GM12878 (cell line): Measurements from ENCODE around the gene MDFIC. TPM values are rescaled to one million over a fixed set of nuclear protein-coding genes. Genes with fewer than 3 reads are reported as not detected.

Source experiments
- ATAC-seq: fragments of 200-7000 bp; cut with Tn5 transposase; 3 replicates; pipeline ENCODE4 v1.9.1; 2020; ENCODE audit warnings: mild to moderate bottlenecking, moderate library complexity
- BruUV-seq: library from RNA; stranded (reverse); fragments of 400-500 nt; replicated peaks from 2 replicates; lab custom pipeline; 2021; lab: Mats Ljungman, UMichigan
- CTCF ChIA-PET: fragments of 300-600 bp; sonication (Branson Sonifier 250); formaldehyde crosslinking; extraction: SDS; loops from one replicate; lab custom pipeline; 2021; ENCODE audit warnings: inconsistent platforms; lab: Yijun Ruan, JAX
- POLR2A ChIA-PET: fragments of 350-600 bp; formaldehyde crosslinking; extraction: SDS; loops from one replicate; lab custom pipeline; 2021; ENCODE audit warnings: inconsistent platforms; lab: Charles Lee
- RAD21 ChIA-PET: fragments of 300-600 bp; sonication (Branson Sonifier 250); formaldehyde crosslinking; loops from one replicate; lab custom pipeline; 2023; ENCODE audit warnings: antibody characterized with exemption; ENCODE audit not compliant: unreplicated experiment; lab: Charles Lee
- SMC1A ChIA-PET: fragments of 300-600 bp; sonication (Branson Sonifier 250); formaldehyde crosslinking; loops from one replicate; lab custom pipeline; 2023; ENCODE audit not compliant: unreplicated experiment, uncharacterized antibody; lab: Charles Lee
- DNase-seq: peaks from one replicate; pipeline ENCODE4 v3.0.0-alpha.2; 2011; ENCODE audit warnings: low read depth, low spot score
- FAIRE-seq: peaks from 3 replicates; lab custom pipeline; 2011; peaks lifted over from hg19 to GRCh38; lab: Jason Lieb, UNC
- H2AFZ ChIP-seq: 2 replicates; pipeline ENCODE4 v1.6.0; 2011; ENCODE audit warnings: low read depth, low read length, control low read depth; ENCODE audit not compliant: control insufficient read depth
- H3K27ac ChIP-seq: 2 replicates; pipeline ENCODE4 v1.5.1; 2011; ENCODE audit warnings: control low read depth; ENCODE audit not compliant: control insufficient read depth, insufficient read depth
- H3K27me3 ChIP-seq, 2 experiments: replicated peaks in 1 of 2; 2 replicates each; pipeline versions ENCODE4 v1.6.0 to v1.6.1; 2011; ENCODE audit warnings: low read length in 1 of 2; ENCODE audit not compliant: control insufficient read depth in 2 of 2, insufficient read depth in 2 of 2
- H3K36me3 ChIP-seq, 2 experiments: 2 replicates each; pipeline ENCODE4 v1.5.1; 2011; ENCODE audit warnings: low read length in 1 of 2; ENCODE audit not compliant: control insufficient read depth in 2 of 2, insufficient read depth in 2 of 2
- H3K4me1 ChIP-seq: 2 replicates; pipeline ENCODE4 v1.6.1; 2011; ENCODE audit warnings: mild to moderate bottlenecking, low read length, moderate library complexity, mixed read lengths; ENCODE audit not compliant: control insufficient read depth, insufficient read depth
- H3K4me2 ChIP-seq: 2 replicates; pipeline ENCODE4 v1.6.0; 2011; ENCODE audit warnings: control low read depth; ENCODE audit not compliant: control insufficient read depth, insufficient read depth
- H3K4me3 ChIP-seq: fragments of 200-600 bp; sonication (generic); 2 replicates; pipeline ENCODE4 v1.5.1; 2016
- H3K79me2 ChIP-seq: 2 replicates; pipeline ENCODE4 v1.6.0; 2011; ENCODE audit warnings: low read length; ENCODE audit not compliant: control insufficient read depth, insufficient read depth
- H3K9ac ChIP-seq: 2 replicates; pipeline ENCODE4 v1.8.0; 2011; ENCODE audit warnings: low read length, control low read depth, mixed read lengths; ENCODE audit not compliant: control insufficient read depth, insufficient read depth
- H3K9me3 ChIP-seq: replicated peaks from 3 replicates; pipeline ENCODE4 v1.5.1; 2011; ENCODE audit warnings: mild to moderate bottlenecking, low read length; ENCODE audit not compliant: control insufficient read depth, insufficient read depth
- H4K20me1 ChIP-seq: 2 replicates; pipeline ENCODE4 v1.6.0; 2011; ENCODE audit not compliant: control insufficient read depth, insufficient read depth
- CEBPB ChIP-seq, 2 experiments: fragments of 150-350 bp in 1 of 2; IDR thresholded peaks; 2 replicates each; pipeline ENCODE4 v1.6.1; 2012 to 2014; ENCODE audit warnings: low read depth in 2 of 2, low read length in 2 of 2, borderline replicate concordance in 1 of 2, inconsistent platforms in 1 of 2
- CHD4 ChIP-seq: fragments of 200-600 bp; sonication (generic); IDR thresholded peaks from 2 replicates; pipeline ENCODE4 v1.6.1; 2016; ENCODE audit warnings: mild to moderate bottlenecking
- E2F4 ChIP-seq: IDR thresholded peaks from 2 replicates; pipeline ENCODE4 v1.6.1; 2012; ENCODE audit warnings: low read depth, low read length, improper control_type of control experiment
- LARP7 ChIP-seq: fragments of 450-650 bp; IDR thresholded peaks from 2 replicates; pipeline ENCODE4 v1.6.1; 2017; ENCODE audit warnings: mild to moderate bottlenecking
- NBN ChIP-seq: fragments of 450-650 bp; IDR thresholded peaks from 2 replicates; pipeline ENCODE4 v1.6.1; 2016
- WGBS: methylation state at CpG from one replicate; pipeline ENCODE4 v1.1.6; 2016; ENCODE audit warnings: low lambda C conversion rate; ENCODE audit not compliant: insufficient replicate concordance, insufficient coverage; ENCODE audit errors: missing lambda C conversion rate; 5-methylcytosine and 5-hydroxymethylcytosine counted together
- in situ Hi-C: fragments of 300-500 bp; cut with MboI; formaldehyde crosslinking; loops from 9 replicates; pipeline ENCODE4 v1.14.3; 2018; ENCODE audit warnings: mixed read lengths
- intact Hi-C: fragments of 100-400 bp; cut with micrococcal nuclease; formaldehyde crosslinking; loops from one replicate; pipeline ENCODE4 v1.14.2; 2022; ENCODE audit not compliant: unreplicated experiment
- polyA plus RNA-seq, 11 experiments: library from polyadenylated mRNA; depleted of rRNA in 4 of 11; unstranded in 6 of 11; stranded (reverse) in 5 of 11; fragments of >200 nt; fragmentation: Nextera tagmentation in 4 of 11; fragmentation: Illumina TruSeq in 1 of 11; extraction: Ambion mirVana in 4 of 11; extraction: Trizol in 1 of 11; gene quantifications; 1 replicate in 1 of 11; 2 replicates in 10 of 11; pipeline versions ENCODE4 v1.2.1 to v1.2.3, GENCODE V29; 2011 to 2016; ENCODE audit warnings: inconsistent platforms in 2 of 11, missing spikeins in 2 of 11, low read depth in 1 of 11
- total RNA-seq, 4 experiments: library from RNA; depleted of rRNA in 3 of 4; stranded (reverse); fragments of >200 nt in 3 of 4; fragmentation: Illumina TruSeq in 1 of 4; extraction: Trizol in 1 of 4; gene quantifications; 2 replicates each; pipeline versions ENCODE4 v1.2.1 to v1.2.3, GENCODE V29; 2013 to 2021

MDFIC gene
- total and polyA plus RNA-seq, 10 of the 15 experiments (the other 5 are each of a cell fraction or from before 2014, with no cell fraction given): 7.3 to 58.4 (median 40.0) TPM

GRCh38 chr7:115010441-115010820 is 88.5 kb downstream of the MDFIC start:
- H3K4me3 ChIP-seq: no peak overlapping the region
- POLR2A ChIA-PET: no interaction called here
- H3K79me2 ChIP-seq: peaks cover 2% of the 10 kb centered on the region
- WGBS: 100% methylated on average over 1 of the region's 1 CpG
- DNase-seq: no peak
- no peaks in the 10 kb centered on the region for H3K27me3 ChIP-seq
- no peak overlapping the region for H2AFZ ChIP-seq
- no peak for FAIRE-seq
- SMC1A ChIA-PET: interaction anchor here (1.0 to 2.9 kb wide), 3 partner anchors 11 to 68 kb away, joined by 3 to 13 read pairs (median 3); no protein-coding TSS in a partner anchor
- no peak overlapping the region for H3K9ac ChIP-seq
- ATAC-seq: no peak
- H4K20me1 ChIP-seq: no peaks in the 10 kb centered on the region
- intact Hi-C loops (no loop called here), in situ Hi-C loops (no loop called here)
- RAD21 ChIA-PET: no interaction called here
- H3K27ac ChIP-seq: no peak overlapping the region
- H3K4me2 ChIP-seq: no peak overlapping the region
- peaks cover 21% of the 10 kb centered on the region for H3K4me1 ChIP-seq
- BruUV-seq: no TSS peak
- H3K36me3 ChIP-seq: peaks cover 2 to 4% of the 10 kb centered on the region in 2 experiments; a peak in 3 of 4 replicates
- no peaks in the 10 kb centered on the region for H3K9me3 ChIP-seq
- CTCF ChIA-PET: interaction anchor here (1.0 to 2.3 kb wide), 2 partner anchors 22 to 145 kb away, joined by 3 to 7 read pairs; no protein-coding TSS in a partner anchor
- TF ChIP-seq CEBPB (IDR thresholded peaks at IDR 0.05; ENCODE audit: borderline replicate concordance in 1 of 2, low read depth in 2 of 2, low read length in 2 of 2): no peak
- TF ChIP-seq NBN: no peak
- TF ChIP-seq CHD4: no peak
- TF ChIP-seq, all 136 proteins: peak for 0

GRCh38 chr7:115013886-115014285 is 92.0 kb downstream of the MDFIC start:
- peaks cover 2 to 7% of the 10 kb centered on the region in 2 experiments; a peak in 2 of 4 replicates for H3K36me3 ChIP-seq
- H3K9ac ChIP-seq: no peak overlapping the region
- no peak for FAIRE-seq
- peaks cover 13% of the 10 kb centered on the region for H3K4me1 ChIP-seq
- no peaks in the 10 kb centered on the region for H3K9me3 ChIP-seq
- SMC1A ChIA-PET: no interaction called here
- peaks cover 2% of the 10 kb centered on the region; the same call in 1 of the 2 replicates for H3K79me2 ChIP-seq
- no peak overlapping the region for H2AFZ ChIP-seq
- in situ Hi-C loops (no loop called here), intact Hi-C loops (no loop called here)
- TF ChIP-seq LARP7 (no peak), NBN (no peak), E2F4 (no peak)
- no TSS peak for BruUV-seq
- H4K20me1 ChIP-seq: no peaks in the 10 kb centered on the region
- no peak for DNase-seq
- RAD21 ChIA-PET: no interaction called here
- no peak overlapping the region for H3K4me2 ChIP-seq
- WGBS: 95% methylated on average over 3 of the region's 3 CpGs
- no peak overlapping the region for H3K27ac ChIP-seq
- H3K4me3 ChIP-seq: no peak overlapping the region
- CTCF ChIA-PET: no interaction called here
- POLR2A ChIA-PET: no interaction called here
- no peak for ATAC-seq
- no peaks in the 10 kb centered on the region for H3K27me3 ChIP-seq
